Endodermal cell (in vitro differentiated cells): ENCODE data around the gene RNF225. TPM values are rescaled to one million over a fixed set of nuclear protein-coding genes. Genes with fewer than 3 reads are reported as not detected.
"Not testable (repeated sequence)": the region's sequence is repeated elsewhere in the genome, so short reads cannot be mapped to it uniquely, and the experiment has no call there.

ENCODE experiments used
- DNase-seq: peaks from one replicate; pipeline ENCODE4 v3.0.0-alpha.2; 2017
- H3K27ac ChIP-seq: 2 replicates; pipeline ENCODE4 v1.5.1; 2013; ENCODE audit warnings: mild to moderate bottlenecking, low read depth, low read length, moderate library complexity
- H3K27me3 ChIP-seq: 2 replicates; pipeline ENCODE4 v1.6.1; 2013; ENCODE audit warnings: mild to moderate bottlenecking, low read length, moderate library complexity; ENCODE audit not compliant: insufficient read depth, control insufficient read depth, poor library complexity, severe bottlenecking
- H3K36me3 ChIP-seq: 2 replicates; pipeline ENCODE4 v1.7.0; 2013; ENCODE audit warnings: mild to moderate bottlenecking, low read length, moderate library complexity; ENCODE audit not compliant: control insufficient read depth, insufficient read depth
- H3K4me1 ChIP-seq: one replicate; pipeline ENCODE4 v1.7.0; 2013; ENCODE audit warnings: low read length; ENCODE audit not compliant: control insufficient read depth, insufficient read depth
- H3K4me3 ChIP-seq: 2 replicates; pipeline ENCODE4 v1.5.1; 2013; ENCODE audit warnings: mild to moderate bottlenecking, low read length, moderate library complexity
- H3K9ac ChIP-seq: 2 replicates; pipeline ENCODE4 v1.6.1; 2013; ENCODE audit warnings: mild to moderate bottlenecking, low read length, moderate library complexity; ENCODE audit not compliant: poor library complexity, severe bottlenecking; ENCODE audit errors: extremely low read depth
- H3K9me3 ChIP-seq: 2 replicates; pipeline ENCODE4 v1.6.1; 2013; ENCODE audit warnings: mild to moderate bottlenecking, low read length, moderate library complexity; ENCODE audit not compliant: control insufficient read depth
- H3K27ac Mint-ChIP-seq: 2 replicates; pipeline ENCODE4 v1.8.0; 2020; ENCODE audit warnings: mixed read lengths
- H3K27me3 Mint-ChIP-seq: 2 replicates; pipeline ENCODE4 v1.8.0; 2021; ENCODE audit warnings: mild to moderate bottlenecking, mixed read lengths; ENCODE audit not compliant: insufficient read depth
- H3K36me3 Mint-ChIP-seq: 2 replicates; pipeline ENCODE4 v1.8.0; 2020; ENCODE audit warnings: low read depth, mixed read lengths
- H3K4me1 Mint-ChIP-seq: 2 replicates; pipeline ENCODE4 v1.8.0; 2020; ENCODE audit warnings: mixed read lengths
- H3K4me3 Mint-ChIP-seq: 2 replicates; pipeline ENCODE4 v1.8.0; 2020; ENCODE audit warnings: mild to moderate bottlenecking, moderate library complexity, mixed read lengths
- H3K9me3 Mint-ChIP-seq: 2 replicates; pipeline ENCODE4 v1.8.0; 2020; ENCODE audit warnings: mild to moderate bottlenecking, mixed read lengths
- WGBS, 2 experiments: methylation state at CpG; one replicate each; pipeline versions ENCODE4 v1.1.5 to v1.1.7; 2013; ENCODE audit warnings: missing lambda C conversion rate in 2 of 2, mixed read lengths in 1 of 2; ENCODE audit not compliant: insufficient coverage in 1 of 2, insufficient read length in 1 of 2; 5-methylcytosine and 5-hydroxymethylcytosine counted together
- total RNA-seq, 2 donors: library from RNA; stranded (reverse); fragmentation: NEBNext Ultra II Directional in 1 of 2; extraction: Animal tissue kit (Norgen Biotek cat#: 25700) in 1 of 2; gene quantifications; 2 replicates in 1 of 2; 3 replicates in 1 of 2; pipeline ENCODE4 v1.2.1, GENCODE V29; 2021
- TF ChIP-seq, protein P1 (sequence below): fragments of 200-600 bp; sonication (generic); conservative IDR thresholded peaks from 2 replicates; pipeline ENCODE4 v1.5.0; 2021; ENCODE audit warnings: antibody characterized with exemption, mild to moderate bottlenecking

RNF225 gene
- total RNA-seq, 2 donors from 2014 or later = 0.82 to 0.92 TPM

GRCh38 chr19:58401840-58402421, 6.5 kb downstream of the RNF225 start:
- Mint-ChIP-seq H3K27ac (no peak overlapping the region), H3K4me3 (peak overlapping the region; percentile 76), H3K27me3 (peaks cover 39% of the 10 kb centered on the region), H3K36me3 (peaks cover 4% of the 10 kb centered on the region), H3K9me3 (peaks cover 7% of the 10 kb centered on the region), H3K4me1 (peaks cover 12% of the 10 kb centered on the region)
- Histone ChIP-seq H3K9ac (peak overlapping the region; percentile 86), H3K27ac (no peak overlapping the region), H3K36me3 (no peaks in the 10 kb centered on the region), H3K4me3 (peak overlapping the region; percentile 86), H3K4me1 (peaks cover 6% of the 10 kb centered on the region), H3K9me3 (no peaks in the 10 kb centered on the region), H3K27me3 (no peaks in the 10 kb centered on the region)
- TF ChIP-seq, protein P1, sequence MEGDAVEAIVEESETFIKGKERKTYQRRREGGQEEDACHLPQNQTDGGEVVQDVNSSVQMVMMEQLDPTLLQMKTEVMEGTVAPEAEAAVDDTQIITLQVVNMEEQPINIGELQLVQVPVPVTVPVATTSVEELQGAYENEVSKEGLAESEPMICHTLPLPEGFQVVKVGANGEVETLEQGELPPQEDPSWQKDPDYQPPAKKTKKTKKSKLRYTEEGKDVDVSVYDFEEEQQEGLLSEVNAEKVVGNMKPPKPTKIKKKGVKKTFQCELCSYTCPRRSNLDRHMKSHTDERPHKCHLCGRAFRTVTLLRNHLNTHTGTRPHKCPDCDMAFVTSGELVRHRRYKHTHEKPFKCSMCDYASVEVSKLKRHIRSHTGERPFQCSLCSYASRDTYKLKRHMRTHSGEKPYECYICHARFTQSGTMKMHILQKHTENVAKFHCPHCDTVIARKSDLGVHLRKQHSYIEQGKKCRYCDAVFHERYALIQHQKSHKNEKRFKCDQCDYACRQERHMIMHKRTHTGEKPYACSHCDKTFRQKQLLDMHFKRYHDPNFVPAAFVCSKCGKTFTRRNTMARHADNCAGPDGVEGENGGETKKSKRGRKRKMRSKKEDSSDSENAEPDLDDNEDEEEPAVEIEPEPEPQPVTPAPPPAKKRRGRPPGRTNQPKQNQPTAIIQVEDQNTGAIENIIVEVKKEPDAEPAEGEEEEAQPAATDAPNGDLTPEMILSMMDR = peak; percentile 15
- no peak for DNase-seq
- 48 to 90% methylated on average over 3 to 18 of the region's 23 CpGs for WGBS, 2 experiments

GRCh38 chr19:58403920-58404478, 8.5 kb downstream of the RNF225 start:
- not testable (repeated sequence) for H3K4me3 Mint-ChIP-seq, H3K4me3 ChIP-seq, H3K27ac Mint-ChIP-seq, H3K9ac ChIP-seq, H3K36me3 Mint-ChIP-seq, H3K27me3 ChIP-seq, H3K27ac ChIP-seq, DNase-seq, H3K9me3 ChIP-seq, H3K9me3 Mint-ChIP-seq, H3K4me1 ChIP-seq, H3K36me3 ChIP-seq
- H3K4me1 Mint-ChIP-seq = peaks cover 16% of the 10 kb centered on the region
- peaks cover 20% of the 10 kb centered on the region for H3K27me3 Mint-ChIP-seq
- 64% methylated on average over 3 of the region's 5 CpGs; no CpG with 5 or more reads in 1 of the 2 experiments for WGBS, 2 experiments

DNA sequence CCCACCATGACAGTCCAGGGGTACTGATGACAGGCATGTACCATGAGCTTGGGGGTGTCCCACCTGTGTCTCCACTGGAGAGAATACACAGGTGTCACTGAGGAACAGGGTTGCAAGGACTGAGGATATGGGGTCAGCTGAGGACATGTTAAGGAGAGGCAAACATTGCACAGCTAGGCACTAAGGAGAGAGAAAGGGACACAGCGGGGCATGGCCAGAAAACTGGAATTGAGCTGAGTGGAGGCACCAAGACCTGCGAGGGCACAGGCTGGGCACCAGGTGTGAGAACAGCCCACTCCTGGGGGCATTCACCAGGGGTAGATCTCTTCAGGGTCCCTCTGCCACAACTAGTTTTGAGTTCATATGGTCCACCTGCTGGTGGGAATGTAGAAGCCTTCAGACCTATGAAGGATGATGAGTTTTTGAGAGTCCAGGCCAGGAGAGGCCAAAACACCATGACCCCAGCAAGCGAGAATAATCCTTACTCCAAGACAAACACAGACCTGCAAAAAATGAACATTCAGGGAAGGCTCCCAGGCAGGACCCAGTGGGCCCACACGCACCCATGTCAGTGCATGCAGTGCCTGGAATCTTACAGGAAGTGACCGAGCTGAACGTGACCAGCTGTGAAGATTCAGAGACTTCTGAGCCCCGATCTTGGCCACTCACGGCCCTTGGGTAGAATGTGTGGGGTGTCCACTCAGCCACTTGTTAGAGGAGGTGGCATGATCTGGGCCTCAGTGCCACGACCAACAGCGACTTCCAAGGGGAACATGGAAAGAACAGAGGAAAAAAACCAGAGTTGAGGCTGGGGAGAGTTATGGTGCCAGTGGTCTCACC, 11.6 kb downstream of the RNF225 start:
- Histone ChIP-seq H3K27ac (no peak overlapping the region), H3K27me3 (no peaks in the 10 kb centered on the region), H3K4me3 (peak overlapping the region; percentile 95), H3K4me1 (no peaks in the 10 kb centered on the region), H3K36me3 (no peaks in the 10 kb centered on the region), H3K9me3 (no peaks in the 10 kb centered on the region), H3K9ac (peak overlapping the region; percentile 86)
- peak overlapping the region; percentile 93 for H3K27ac Mint-ChIP-seq
- TF ChIP-seq, protein P1 = peak; percentile 74
- H3K4me1 Mint-ChIP-seq = peaks cover 17% of the 10 kb centered on the region
- peaks cover 8% of the 10 kb centered on the region for H3K27me3 Mint-ChIP-seq
- peaks cover 6% of the 10 kb centered on the region for H3K36me3 Mint-ChIP-seq
- peaks cover 7% of the 10 kb centered on the region for H3K9me3 Mint-ChIP-seq
- 89 to 99% methylated on average over 8 to 10 of the region's 10 CpGs for WGBS, 2 experiments
- peak overlapping the region; percentile 77 for H3K4me3 Mint-ChIP-seq
- DNase-seq = peak; percentile 70
